ENCODE data around the gene NIPAL4. TPM values are rescaled to one million over a fixed set of nuclear protein-coding genes. Genes with fewer than 3 reads are reported as not detected.

Gene NIPAL4
- total RNA-seq, 2 experiments from 2014 or later, result 10.1 TPM

Other genes with a start within 250 kb of the NIPAL4 start
- 100 to 1,000 TPM; 490 to 492 TPM for gene CYFIP2, start 194.1 kb upstream of the NIPAL4 start, total RNA-seq
- 10 to 100 TPM; 37.3 to 39.3 TPM for gene ADAM19, start 115.6 kb downstream of the NIPAL4 start, total RNA-seq
- under 1 TPM; 0.36 to 0.57 TPM for gene SOX30, start 192.2 kb downstream of the NIPAL4 start, total RNA-seq
- not detected for gene C5orf52, start 211.3 kb downstream of the NIPAL4 start, total RNA-seq

Measured in activated naive CD4-positive, alpha-beta T cell treated with anti-CD3 and anti-CD28 coated beads for 36 hours (primary cell).